Measurements from ENCODE around the gene ZNF664. TPM values are rescaled to one million over a fixed set of nuclear protein-coding genes. Genes with fewer than 3 reads are reported as not detected.

Gene ZNF664
- total RNA-seq, 1 experiment from 2014 or later: 80.8 TPM

GRCh38 chr12:123939716-123940626 is 33.0 kb upstream of the ZNF664 start:
- BruUV-seq (replicated peaks): no TSS peak
- Histone ChIP-seq H4K20me1 (ENCODE audit: low read length) (no peaks in the 10 kb centered on the region), H3K79me2 (ENCODE audit: low read length) (no peaks in the 10 kb centered on the region), H3K9me3 (ENCODE audit: low read length) (peaks cover 6% of the 10 kb centered on the region; the same call in 1 of the 2 replicates), H3F3A (ENCODE audit: low read length, unreplicated experiment) (no peaks in the 10 kb centered on the region), H3K36me3 (ENCODE audit: low read depth, low read length) (peaks cover 8% of the 10 kb centered on the region; the same call in 1 of the 2 replicates), H3K9ac (ENCODE audit: low read length) (no peak overlapping the region), H3K4me1 (ENCODE audit: insufficient read depth, low read length) (peaks cover 25% of the 10 kb centered on the region), H3K27ac (ENCODE audit: low read length) (no peak overlapping the region), H2AFZ (ENCODE audit: low read length) (no peak overlapping the region), H3K4me3 (ENCODE audit: low read length) (no peak overlapping the region), H3K9me2 (replicated peaks; ENCODE audit: low read length) (no peaks in the 10 kb centered on the region), H3K27me3 (ENCODE audit: low read length) (no peaks in the 10 kb centered on the region), H3K4me2 (ENCODE audit: low read length) (no peak overlapping the region)
- ChIA-PET CTCF (no interaction called here), POLR2A (ENCODE audit: unreplicated experiment) (no interaction called here)
- intact Hi-C loops (cut with micrococcal nuclease): loop anchor here (5.0 kb wide), 1 partner anchor 42 kb away; no protein-coding TSS in a partner anchor
- no peak for TF ChIP-seq EZH2 (IDR thresholded peaks at IDR 0.05; ENCODE audit: low read length, unreplicated experiment)
- no peak for TF ChIP-seq EZH2phosphoT487 (IDR thresholded peaks at IDR 0.05; ENCODE audit: borderline replicate concordance, low read length)
- TF ChIP-seq CTCF (conservative IDR thresholded peaks at IDR 0.05; ENCODE audit: low read depth, low read length): no peak
- no peak for DNase-seq
- ATAC-seq: no peak

- ChIA-PET POLR2A (ENCODE audit: unreplicated experiment) (no interaction called here), CTCF (no interaction called here)
- H3F3A ChIP-seq (ENCODE audit: low read length, unreplicated experiment): no peaks in the 10 kb centered on the region
- no peak overlapping the region for H3K4me2 ChIP-seq (ENCODE audit: low read length)
- H3K4me3 ChIP-seq (ENCODE audit: low read length): no peak overlapping the region
- no peak overlapping the region for H3K9ac ChIP-seq (ENCODE audit: low read length)
- H3K4me1 ChIP-seq (ENCODE audit: insufficient read depth, low read length): peaks cover 25% of the 10 kb centered on the region
- intact Hi-C loops (cut with micrococcal nuclease): loop anchor here (5.0 kb wide), 1 partner anchor 42 kb away; no protein-coding TSS in a partner anchor
- BruUV-seq (replicated peaks): no TSS peak
- H3K36me3 ChIP-seq (ENCODE audit: low read depth, low read length): peaks cover 8% of the 10 kb centered on the region; the same call in 1 of the 2 replicates
- no peaks in the 10 kb centered on the region for H4K20me1 ChIP-seq (ENCODE audit: low read length)
- DNase-seq (no peak), ATAC-seq (no peak)
- peaks cover 6% of the 10 kb centered on the region; the same call in 1 of the 2 replicates for H3K9me3 ChIP-seq (ENCODE audit: low read length)
- no peak overlapping the region for H2AFZ ChIP-seq (ENCODE audit: low read length)
- H3K27ac ChIP-seq (ENCODE audit: low read length): no peak overlapping the region
- no peaks in the 10 kb centered on the region for H3K79me2 ChIP-seq (ENCODE audit: low read length)
- TF ChIP-seq CTCF (conservative IDR thresholded peaks at IDR 0.05; ENCODE audit: low read depth, low read length) (no peak), EZH2phosphoT487 (IDR thresholded peaks at IDR 0.05; ENCODE audit: borderline replicate concordance, low read length) (no peak), EZH2 (IDR thresholded peaks at IDR 0.05; ENCODE audit: low read length, unreplicated experiment) (no peak)
- no peaks in the 10 kb centered on the region for H3K9me2 ChIP-seq (replicated peaks; ENCODE audit: low read length)
- H3K27me3 ChIP-seq (ENCODE audit: low read length): no peaks in the 10 kb centered on the region
Observed at GRCh38 chr12:123940627-123940966, 32.4 kb upstream of the ZNF664 start.

GRCh38 chr12:123941000-123941399 is 32.0 kb upstream of the ZNF664 start:
- no TSS peak for BruUV-seq (replicated peaks)
- H3K9me3 ChIP-seq (ENCODE audit: low read length): peaks cover 6% of the 10 kb centered on the region; the same call in 1 of the 2 replicates
- no peak overlapping the region for H3K27ac ChIP-seq (ENCODE audit: low read length)
- H3K79me2 ChIP-seq (ENCODE audit: low read length): no peaks in the 10 kb centered on the region
- POLR2A ChIA-PET (ENCODE audit: unreplicated experiment): no interaction called here
- no peaks in the 10 kb centered on the region for H3K9me2 ChIP-seq (replicated peaks; ENCODE audit: low read length)
- no peak overlapping the region for H3K4me3 ChIP-seq (ENCODE audit: low read length)
- H2AFZ ChIP-seq (ENCODE audit: low read length): no peak overlapping the region
- DNase-seq (no peak), ATAC-seq (no peak)
- peaks cover 25% of the 10 kb centered on the region for H3K4me1 ChIP-seq (ENCODE audit: insufficient read depth, low read length)
- no peak overlapping the region for H3K4me2 ChIP-seq (ENCODE audit: low read length)
- H3K36me3 ChIP-seq (ENCODE audit: low read depth, low read length): peaks cover 8% of the 10 kb centered on the region; the same call in 1 of the 2 replicates
- no peaks in the 10 kb centered on the region for H3K27me3 ChIP-seq (ENCODE audit: low read length)
- intact Hi-C loops (cut with micrococcal nuclease): loop anchor here (5.0 kb wide), 1 partner anchor 41 kb away; no protein-coding TSS in a partner anchor
- CTCF ChIA-PET: no interaction called here
- no peaks in the 10 kb centered on the region for H3F3A ChIP-seq (ENCODE audit: low read length, unreplicated experiment)
- no peak overlapping the region for H3K9ac ChIP-seq (ENCODE audit: low read length)
- no peak for TF ChIP-seq EZH2phosphoT487 (IDR thresholded peaks at IDR 0.05; ENCODE audit: borderline replicate concordance, low read length)
- no peak for TF ChIP-seq CTCF (conservative IDR thresholded peaks at IDR 0.05; ENCODE audit: low read depth, low read length)
- H4K20me1 ChIP-seq (ENCODE audit: low read length): no peaks in the 10 kb centered on the region
